GM19240 (cell line): Measurements from ENCODE around the gene MARK1.

Source experiments
- DNase-seq: peaks from one replicate; pipeline ENCODE4 v3.0.0; 2011; ENCODE audit warnings: low spot score; ENCODE audit not compliant: insufficient read length

Gene MARK1

GRCh38 chr1:220708936-220709801 lies 181.2 kb downstream of the MARK1 start:
- DNase-seq, result no peak

- no peak for DNase-seq
These were observed 182.4 kb downstream of the MARK1 start for GRCh38 chr1:220710333-220710732.

- DNase-seq, result no peak
These were observed 183.3 kb downstream of the MARK1 start for GRCh38 chr1:220711056-220711809.
